ENCODE measurements around the gene NAAA.

- TF ChIP-seq CTCF (IDR thresholded peaks at IDR 0.05; ENCODE audit: borderline replicate concordance, extremely low read depth, low read length, poor library complexity, severe bottlenecking), result no peak
- no peak for TF ChIP-seq EZH2 (IDR thresholded peaks at IDR 0.05; ENCODE audit: borderline replicate concordance, low read depth, low read length, severe bottlenecking)
Observed at GRCh38 chr4:75930152-75930551, 10.7 kb downstream of the NAAA start.
